NCI-H524 treated with DMSO at 0.1 percent for 48 hours (cell line): Measurements from ENCODE around the gene HLA-DPA1.

Experiments
- DNase-seq: peaks from one replicate; lab custom pipeline; 2025; lab: John Stamatoyannopoulos, UW

HLA-DPA1 gene

DNA sequence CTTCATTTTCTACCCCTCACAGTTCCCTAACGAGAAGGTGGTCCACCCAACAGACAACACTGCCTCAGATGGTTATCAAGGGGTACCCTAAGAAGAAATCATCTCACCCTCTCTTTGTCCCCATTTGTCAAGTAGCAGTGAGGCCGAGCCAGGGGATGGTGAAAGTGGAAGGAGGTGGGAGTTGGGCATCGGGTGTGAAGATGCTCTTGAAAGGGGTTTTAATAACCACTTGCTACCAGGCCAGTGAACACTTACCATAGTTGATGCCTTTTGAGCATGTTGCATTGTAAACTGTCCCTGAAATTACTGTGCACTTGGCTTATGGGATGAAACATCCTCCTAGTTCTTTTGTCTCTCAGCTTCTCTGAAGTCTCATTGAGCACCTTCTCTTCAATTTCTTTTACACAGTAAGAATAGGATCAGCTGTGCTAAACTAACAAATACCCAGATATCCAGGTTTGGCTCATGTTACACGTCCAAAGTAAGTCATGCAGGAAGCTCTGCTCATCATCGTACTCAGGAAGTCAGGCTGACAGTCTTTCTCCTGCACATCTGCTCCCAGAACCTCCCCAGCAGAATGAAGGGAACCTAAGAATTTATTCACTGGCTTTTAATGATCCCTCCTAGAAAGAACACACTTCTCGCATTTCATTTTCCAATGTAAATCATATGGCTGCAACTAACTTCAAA lies 15.6 kb upstream of the HLA-DPA1 start:
- no peak for DNase-seq

DNA sequence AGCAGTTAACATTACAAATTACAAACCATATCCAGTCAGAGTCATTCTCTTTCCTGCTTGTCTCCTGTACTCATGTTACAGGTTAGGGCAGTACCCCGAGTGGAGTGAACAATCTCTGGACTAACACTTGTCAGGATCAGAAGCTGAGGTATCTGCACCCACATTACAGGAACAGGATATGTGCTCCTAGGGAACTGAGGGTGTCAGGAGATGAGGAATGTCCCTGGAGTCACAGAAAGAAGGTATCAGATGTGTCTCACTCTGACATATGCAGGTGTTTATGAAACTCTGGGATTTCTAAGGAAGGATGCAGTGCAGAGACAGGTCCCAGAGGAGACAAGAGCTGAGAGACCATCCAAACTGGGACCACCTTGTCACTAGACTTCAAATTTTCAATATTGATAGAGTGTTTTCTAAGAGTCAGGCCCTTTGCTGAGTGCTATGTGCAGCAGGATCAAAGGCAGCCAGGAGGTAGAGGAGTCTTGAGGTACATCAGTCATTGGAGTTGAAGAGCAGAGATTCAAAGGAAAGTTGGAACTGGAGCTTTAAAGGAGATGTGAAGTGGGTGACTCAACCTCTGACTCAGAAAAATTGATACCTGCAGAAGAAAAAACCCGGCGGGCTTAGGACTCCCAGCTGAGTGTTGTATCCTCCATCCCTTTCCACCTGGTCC lies 14.9 kb upstream of the HLA-DPA1 start:
- no peak for DNase-seq

DNA sequence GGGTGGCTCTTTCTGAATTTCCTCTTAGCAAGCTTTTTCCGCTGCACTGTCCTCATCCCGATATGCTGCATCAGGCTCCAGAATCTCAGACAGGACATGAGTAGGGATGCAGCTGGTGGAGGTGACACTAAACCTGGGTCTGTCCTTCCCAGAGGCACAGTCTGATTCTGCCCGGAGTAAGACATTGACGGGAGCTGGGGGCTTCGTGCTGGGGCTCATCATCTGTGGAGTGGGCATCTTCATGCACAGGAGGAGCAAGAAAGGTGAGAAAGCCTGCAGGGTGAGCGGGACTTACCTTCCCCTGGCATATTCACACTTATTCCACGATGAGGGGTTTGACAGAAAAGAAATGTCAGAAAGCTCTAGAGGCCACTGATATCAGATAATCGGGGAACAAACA lies 12.2 kb upstream of the HLA-DPA1 start:
- no peak for DNase-seq

DNA sequence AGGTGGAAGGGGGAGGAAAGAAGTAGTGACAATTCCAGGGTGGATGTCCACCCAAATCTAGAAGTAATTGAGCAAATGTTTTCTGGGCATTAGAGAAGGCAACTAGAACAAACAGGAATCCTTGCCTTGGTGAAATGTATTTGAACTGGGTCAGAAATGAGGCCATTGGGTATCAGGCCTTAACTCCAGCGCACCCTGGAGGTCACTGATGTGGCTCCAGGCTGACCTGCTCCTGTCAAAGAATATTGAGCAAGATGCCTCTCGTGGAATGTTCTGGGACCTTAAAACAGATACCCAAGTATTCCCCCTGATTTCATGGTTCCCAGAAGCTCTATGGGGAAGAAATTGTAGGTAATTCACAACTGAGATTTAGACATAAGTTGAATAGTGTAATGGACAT lies 9.3 kb upstream of the HLA-DPA1 start:
- DNase-seq, result no peak

DNA sequence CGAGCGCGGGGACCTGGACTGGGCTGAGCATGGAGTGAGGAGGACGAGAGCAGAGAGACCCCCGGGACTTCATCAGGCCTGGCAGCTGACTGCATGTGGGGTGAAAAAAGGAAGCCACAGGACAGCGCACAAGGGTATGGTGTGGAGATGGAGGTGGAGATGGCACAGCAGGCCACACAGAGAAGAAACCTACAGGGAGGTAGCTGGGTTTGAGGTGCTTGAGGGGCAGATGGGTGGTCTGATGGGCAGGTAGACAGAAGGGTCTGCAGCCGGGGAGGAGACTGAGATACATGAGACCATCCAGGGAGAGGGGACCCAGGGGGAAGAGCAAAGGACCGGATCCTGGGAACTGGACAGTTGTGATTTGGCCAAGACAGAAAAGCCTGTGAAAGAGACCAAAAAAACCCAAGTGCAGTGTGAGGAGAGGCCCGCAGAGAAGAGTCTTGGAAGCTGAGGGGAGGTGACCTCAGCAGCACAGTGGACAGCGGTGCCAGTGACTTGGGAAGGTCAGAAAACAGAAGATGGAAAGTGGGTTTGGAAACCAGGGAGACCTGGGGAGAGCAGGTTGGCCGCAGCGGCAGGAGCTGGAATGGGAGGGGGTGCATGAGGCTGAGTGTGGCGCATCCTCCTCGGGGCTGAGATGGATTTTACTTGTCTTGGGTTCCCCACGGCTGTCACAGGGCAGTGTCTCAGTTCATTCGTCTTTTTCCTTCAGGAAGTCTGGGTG lies 7.8 kb upstream of the HLA-DPA1 start:
- DNase-seq, result no peak

DNA sequence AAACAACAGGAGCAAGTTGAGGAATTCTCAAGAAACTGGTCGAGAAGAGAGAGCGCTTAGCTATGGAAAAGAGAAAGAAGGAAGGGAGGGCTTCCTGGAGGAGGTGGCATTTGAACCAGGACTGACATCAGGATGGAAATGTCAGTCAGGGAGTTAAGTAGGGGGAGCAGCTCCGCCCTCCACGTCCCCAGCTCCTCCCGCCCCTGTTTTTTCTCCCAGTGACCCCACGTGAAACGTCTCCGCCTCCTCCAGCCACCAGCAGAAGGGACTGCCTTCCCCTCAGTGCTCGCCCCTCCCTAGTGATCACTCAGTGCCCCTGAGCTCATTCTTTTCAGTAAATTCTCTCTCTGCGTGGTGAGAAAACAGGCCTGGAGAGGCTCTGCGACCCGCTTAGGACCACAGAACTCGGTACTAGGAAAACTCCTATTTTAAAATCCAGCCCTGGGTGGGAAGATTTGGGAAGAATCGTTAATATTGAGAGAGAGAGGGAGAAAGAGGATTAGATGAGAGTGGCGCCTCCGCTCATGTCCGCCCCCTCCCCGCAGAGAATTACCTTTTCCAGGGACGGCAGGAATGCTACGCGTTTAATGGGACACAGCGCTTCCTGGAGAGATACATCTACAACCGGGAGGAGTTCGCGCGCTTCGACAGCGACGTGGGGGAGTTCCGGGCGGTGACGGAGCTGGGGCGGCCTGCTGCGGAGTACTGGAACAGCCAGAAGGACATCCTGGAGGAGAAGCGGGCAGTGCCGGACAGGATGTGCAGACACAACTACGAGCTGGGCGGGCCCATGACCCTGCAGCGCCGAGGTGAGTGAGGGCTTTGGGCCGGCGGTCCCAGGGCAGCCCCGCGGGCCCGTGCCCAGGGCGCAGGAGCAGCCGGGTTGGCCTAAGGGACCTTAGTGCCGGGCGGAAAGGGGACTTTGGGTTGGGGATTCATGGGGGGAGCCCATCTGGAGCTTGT lies 7.0 kb upstream of the HLA-DPA1 start:
- DNase-seq, result no peak

DNA sequence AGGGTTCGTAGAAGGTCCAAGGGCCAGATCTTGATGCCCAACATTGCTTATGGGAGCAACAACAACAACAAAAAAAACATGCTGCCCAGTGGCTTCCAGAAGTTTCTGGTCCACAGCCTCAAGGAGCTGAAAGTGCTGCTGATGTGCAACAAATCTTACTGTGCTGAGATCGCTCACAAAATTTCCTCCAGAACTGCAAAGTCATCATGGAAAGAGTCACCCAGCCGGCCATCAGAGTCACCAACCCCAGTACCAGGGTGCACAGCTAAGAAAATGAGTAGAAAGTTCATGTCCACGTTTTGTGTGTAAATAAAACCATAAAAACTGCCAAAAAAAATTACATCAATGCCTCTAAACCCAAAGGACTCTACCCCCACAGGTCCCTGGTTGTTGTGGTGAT lies 6.1 kb upstream of the HLA-DPA1 start:
- DNase-seq, result no peak

DNA sequence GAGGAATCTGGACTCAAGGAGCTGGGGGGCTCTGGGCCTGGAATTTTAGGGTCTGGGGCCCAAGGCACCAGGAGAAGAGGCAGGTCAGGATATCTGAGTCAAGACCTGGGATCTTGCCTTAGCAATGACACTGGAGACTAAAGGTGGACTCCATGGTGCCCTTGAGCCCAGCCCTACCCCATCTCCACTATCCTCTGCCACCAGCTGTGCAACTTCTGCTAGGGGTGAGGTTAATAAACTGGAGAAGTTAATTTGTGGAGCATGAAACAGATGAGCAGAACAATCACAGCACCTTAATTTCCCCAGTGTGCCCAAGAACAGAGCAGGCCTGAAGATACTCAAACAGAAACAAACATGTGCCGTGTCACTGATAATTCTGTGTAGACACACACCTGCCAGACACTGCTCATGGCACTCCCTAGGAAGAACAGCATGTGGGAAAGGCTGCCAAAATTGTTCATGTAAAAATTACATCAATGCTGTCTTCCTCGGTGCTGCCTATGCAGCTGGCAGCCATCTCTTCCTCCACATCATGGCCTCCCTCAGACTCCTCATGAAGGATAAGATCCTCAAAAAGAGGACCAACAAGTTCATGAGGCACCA lies 5.6 kb upstream of the HLA-DPA1 start:
- DNase-seq, result no peak

DNA sequence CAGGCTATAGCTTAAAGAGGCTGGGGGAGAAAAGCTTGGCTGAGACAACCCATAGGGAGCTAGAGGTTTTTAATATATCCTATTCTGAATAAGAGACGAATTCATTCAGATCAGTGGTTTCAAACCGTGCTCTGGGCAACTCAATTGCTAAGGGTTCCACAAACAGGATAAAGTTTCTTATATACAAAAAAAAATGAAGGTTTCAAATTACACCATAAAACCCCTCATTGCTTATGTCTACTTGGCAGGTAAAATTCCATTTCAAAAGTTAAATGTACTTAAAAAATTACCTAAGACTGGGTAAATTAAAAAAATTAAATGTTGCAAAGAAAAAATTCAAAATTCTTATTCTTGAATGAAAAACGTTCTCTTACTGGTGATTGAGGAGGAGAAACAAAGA lies 5.0 kb upstream of the HLA-DPA1 start:
- no peak for DNase-seq

DNA sequence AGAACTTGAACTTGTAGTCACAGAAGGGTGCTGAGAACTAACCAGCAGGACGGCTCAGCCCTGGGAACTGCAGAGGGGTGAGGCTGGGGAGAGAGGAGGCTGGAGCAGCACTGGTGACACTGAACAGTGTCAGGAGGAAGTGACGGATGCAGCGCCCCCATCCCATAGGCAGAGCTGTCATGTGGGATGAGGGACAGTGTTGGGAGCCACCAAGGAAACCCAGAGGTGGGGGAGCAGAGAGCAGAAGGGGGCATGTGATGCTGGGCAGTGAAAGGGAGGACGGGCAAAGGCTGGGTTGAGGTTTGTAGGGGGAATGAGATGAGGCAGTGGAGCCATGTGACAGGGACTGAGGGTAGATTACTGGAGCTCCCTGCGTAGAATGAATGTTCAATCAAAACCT lies 4.5 kb upstream of the HLA-DPA1 start:
- DNase-seq, result no peak

DNA sequence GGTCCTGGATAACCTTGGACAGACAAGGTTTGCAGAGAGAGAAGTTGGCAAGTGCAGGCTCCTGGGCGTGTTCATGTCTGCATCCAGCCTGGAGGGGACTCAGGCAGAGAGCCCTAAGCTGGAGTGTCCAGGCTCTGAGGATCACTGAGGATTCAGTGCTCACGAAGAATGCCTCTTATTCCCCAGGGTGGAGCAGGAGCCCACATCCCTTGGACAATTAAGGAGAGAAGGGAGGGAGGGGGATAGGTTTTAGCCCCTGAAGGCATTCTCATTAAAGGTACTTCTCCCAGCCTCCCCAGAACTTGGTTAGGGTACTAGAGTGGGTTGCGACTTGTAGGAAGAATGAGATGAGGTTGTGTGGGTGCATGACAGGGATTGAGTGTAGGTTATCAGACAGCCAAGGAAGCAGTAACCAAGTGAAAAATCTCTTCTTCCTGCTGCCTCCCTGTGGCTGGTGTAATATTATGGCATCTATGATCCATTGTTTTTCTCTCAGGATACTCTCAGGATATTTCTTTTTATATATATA lies 3.0 kb upstream of the HLA-DPA1 start:
- DNase-seq, result no peak

DNA sequence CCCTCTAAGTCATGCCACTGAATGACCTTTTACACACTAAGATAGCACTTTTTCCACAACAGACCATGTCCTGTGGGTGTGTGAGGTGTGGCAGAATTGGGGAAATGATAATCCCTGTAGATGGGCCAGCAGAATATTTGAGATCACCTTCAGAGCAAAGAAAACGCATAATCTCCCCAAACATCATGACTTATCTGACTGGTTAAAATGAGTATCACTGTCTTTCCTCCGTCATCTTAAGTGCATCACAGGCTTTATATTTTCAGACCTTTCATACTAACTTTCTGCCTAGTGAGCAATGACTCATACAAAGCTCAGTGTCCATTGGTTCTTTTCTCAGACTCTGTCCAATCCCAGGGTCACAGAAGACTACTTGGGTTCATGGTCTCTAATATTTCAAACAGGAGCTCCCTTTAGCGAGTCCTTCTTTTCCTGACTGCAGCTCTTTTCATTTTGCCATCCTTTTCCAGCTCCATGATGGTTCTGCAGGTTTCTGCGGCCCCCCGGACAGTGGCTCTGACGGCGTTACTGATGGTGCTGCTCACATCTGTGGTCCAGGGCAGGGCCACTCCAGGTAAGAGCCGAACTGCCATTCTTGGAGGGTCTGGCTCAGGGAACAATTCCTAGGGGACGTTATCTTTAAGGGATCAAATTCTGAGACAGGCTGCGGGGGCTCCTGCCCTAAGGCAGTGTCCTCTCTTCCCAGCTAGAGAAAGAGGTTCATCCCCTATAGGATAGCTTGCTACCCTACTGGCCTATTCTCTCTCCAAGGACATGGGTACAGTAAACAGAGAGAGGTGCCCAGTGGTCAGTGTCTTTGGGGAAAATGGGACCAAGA lies 2.3 kb upstream of the HLA-DPA1 start, which contains the start of gene HLA-DPB1:
TSS of gene HLA-DPB1 (plus strand) at position 423 of the 838 bp plus-strand sequence. CDS start at position 475, 52 bp downstream.
- no peak for DNase-seq

DNA sequence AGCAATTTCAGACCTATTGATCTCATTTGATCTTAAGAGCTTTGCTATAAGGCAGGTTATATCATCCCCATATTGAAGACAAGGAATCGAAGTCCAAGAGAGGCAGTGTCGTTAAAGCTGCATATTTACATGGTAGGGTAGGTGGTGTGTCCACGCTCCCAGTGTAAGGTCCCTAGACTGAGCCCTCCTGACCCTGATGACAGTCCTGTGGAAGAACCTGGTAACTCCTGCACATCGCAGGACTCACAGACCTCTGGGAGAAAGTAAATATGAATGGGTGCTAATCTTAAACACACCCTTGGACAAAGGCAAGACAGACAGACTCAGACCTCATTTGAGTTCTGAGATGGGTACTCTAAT lies 1.7 kb upstream of the HLA-DPA1 start:
- no peak for DNase-seq

DNA sequence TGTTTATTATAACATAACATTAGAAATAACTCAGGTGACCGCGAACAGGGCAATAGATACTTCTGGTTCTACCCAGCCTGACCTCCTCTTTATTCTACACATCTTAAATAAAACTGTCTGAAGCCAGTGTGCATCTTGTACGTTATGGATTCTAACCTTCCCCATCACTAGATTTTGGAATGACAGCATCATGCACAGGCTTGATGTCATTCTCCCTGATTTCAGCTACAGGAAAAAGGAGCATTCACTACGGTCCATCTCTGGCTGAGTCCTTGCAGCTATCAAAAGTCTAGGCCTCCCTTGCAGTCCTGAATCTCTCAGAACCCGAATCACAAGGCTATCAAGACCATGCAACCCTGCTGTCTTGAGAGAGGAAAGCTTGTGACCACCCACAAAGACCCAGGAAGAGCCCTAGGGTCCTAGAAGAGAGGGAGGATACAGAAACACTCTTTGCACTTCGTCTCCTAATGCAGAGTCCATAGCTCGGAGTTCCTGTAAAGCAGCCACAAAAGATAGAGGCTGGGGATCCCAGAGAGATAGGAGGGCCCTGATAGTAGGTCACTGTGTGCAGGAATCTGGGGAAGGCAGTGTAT lies 845 bp downstream of the HLA-DPA1 start:
- DNase-seq, result no peak

DNA sequence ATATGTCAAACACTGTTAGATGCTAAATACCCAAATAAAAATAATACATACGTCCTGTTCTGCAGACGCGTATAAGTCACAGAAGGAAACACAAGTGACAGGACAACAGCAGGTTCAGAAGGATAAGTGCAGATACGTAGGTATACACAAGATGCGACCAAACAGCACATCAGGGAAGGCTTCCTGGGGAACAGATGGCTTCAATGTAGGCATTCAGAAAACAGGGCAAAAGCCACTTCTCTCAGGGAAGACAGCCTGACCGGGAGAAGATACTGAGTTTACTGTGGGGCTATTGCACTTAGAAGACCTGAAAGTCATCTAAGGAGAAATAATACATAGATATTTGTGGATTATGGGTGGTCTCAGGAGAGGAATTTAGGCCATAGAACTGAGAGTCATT lies 1.9 kb downstream of the HLA-DPA1 start:
- DNase-seq, result no peak

DNA sequence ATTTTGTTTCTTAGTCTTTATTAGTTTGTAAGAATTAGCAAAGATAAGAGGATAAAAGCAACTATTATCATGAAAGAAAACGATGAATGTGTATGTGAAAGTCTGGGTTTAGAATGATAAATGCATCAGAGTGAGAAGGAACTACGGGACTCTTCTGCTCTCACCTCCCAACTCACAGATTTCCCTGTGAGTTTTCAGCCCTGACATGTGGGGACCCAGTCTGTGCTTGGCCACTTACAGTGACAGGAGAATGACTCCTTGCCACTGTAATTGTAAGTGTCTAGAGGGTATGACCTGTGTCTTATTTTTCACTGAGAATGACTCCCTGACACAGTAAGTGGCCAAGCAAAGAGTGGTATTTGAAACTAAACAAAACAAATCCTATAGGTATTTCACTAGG lies 2.5 kb downstream of the HLA-DPA1 start:
- DNase-seq, result no peak

DNA sequence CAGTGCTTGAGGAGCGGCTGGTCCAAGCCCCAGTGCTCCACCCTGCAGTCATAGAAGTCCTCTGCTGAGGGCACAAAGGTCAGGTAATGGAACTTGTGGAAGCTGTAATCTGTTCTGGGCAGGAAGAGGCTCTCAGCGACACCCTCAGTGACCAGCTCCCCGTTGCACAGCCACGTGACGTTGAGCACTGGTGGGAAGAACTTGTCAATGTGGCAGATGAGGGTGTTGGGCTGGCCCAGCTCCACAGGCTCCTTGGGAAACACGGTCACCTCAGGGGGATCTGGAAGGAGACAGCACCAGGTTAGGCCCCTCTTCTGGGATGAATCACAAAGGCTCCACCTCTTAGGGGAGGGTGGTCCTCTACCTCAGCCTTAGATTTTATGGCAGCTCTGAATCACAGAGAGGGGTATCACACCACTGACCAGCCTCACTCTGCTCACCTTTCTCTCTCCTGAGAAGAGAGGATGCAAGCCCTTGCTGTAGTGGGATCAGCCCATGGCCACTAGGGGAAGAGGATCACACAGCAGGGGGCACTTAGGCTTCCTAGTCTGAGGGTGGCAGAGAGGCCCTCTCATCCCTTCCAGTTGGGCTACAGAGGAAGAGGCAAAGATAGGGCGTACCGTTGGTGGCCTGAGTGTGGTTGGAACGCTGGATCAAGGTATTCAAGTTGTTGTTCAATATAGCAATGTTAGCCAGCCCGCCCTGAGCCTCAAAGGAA lies 4.3 kb downstream of the HLA-DPA1 start:
- no peak for DNase-seq

DNA sequence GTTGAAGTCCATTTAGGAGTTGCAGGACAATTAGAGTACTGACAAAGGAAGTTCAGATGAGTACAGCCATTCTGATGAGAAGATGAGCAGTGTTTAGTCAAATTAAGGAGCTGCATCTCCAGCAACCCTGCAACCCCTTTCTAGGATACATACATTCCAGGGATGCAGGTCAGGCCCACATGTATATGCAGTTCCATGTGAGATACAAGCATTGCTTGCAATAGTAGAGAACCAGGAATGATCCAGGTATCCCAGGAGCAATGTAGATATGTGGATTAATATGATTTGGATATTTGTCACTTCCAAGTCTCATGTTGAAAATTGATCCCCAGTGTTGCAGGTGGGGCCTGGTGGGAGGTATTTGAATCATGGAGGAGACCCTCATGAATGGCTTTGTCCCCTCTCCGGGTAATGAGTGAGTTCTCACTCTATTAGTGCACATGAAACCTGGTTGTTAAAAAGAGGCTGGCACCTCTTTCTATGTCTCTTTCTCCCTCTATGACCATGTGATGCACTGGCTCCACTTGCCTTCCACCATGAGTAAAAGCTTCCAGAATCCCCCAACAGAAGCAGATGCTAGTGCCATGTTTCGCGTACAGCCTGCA lies 6.4 kb downstream of the HLA-DPA1 start:
- DNase-seq, result no peak

DNA sequence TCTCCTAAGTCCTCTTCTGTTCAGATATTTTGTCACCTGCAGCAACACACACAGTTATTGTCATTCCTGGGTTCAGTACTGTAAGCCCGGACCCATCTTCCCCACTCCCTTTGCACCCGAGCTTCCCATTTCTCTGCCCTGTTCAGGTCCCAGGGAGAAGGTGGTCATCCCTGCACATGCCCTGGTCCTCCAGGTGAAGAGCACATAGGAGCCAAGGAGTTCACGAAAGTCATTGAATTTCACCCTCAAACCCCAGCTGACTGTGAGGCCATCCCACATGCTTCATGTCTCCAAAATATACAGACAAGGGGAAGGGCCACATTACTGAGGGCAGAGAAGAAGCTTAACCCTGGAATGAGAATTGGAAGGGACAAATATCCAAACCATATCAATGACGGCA lies 8.1 kb downstream of the HLA-DPA1 start:
- DNase-seq, result no peak
